PC-9 (cell line): ENCODE measurements around the gene ZNF3. TPM values are rescaled to one million over a fixed set of nuclear protein-coding genes. Genes with fewer than 3 reads are reported as not detected.

Source experiments
- BruUV-seq: library from RNA; stranded (reverse); fragments of 400-500 nt; replicated peaks from 2 replicates; lab custom pipeline; 2021; lab: Mats Ljungman, UMichigan
- CTCF ChIA-PET: fragments of 300-600 bp; sonication (Branson Sonifier 250); formaldehyde crosslinking; loops from one replicate; lab custom pipeline; 2022; ENCODE audit warnings: antibody characterized with exemption; lab: Charles Lee
- POLR2A ChIA-PET: fragments of 300-600 bp; sonication (Branson Sonifier 250); formaldehyde crosslinking; loops from one replicate; lab custom pipeline; 2022; ENCODE audit warnings: antibody characterized with exemption; ENCODE audit not compliant: unreplicated experiment; lab: Charles Lee
- DNase-seq, 2 experiments: peaks; one replicate each; pipeline versions ENCODE4 v3.0.0 to v3.0.0-alpha.2; 2015 to 2022; ENCODE audit warnings: mixed read lengths in 1 of 2
- H2AFZ ChIP-seq: fragments of 200-600 bp; sonication (generic); 2 replicates; pipeline ENCODE4 v1.8.1; 2017; ENCODE audit warnings: antibody characterized with exemption
- H3F3A ChIP-seq: fragments of 200-600 bp; sonication (generic); 2 replicates; pipeline ENCODE4 v1.8.1; 2017; ENCODE audit warnings: antibody characterized with exemption, mild to moderate bottlenecking, low read depth; ENCODE audit not compliant: insufficient read depth
- H3K27ac ChIP-seq: fragments of 200-600 bp; sonication (generic); 2 replicates; pipeline ENCODE4 v1.6.1; 2016; ENCODE audit warnings: mixed run types
- H3K27me3 ChIP-seq: fragments of 200-600 bp; sonication (generic); 2 replicates; pipeline ENCODE4 v1.6.1; 2016; ENCODE audit warnings: low read depth, mixed run types; ENCODE audit not compliant: insufficient read depth
- H3K36me3 ChIP-seq: fragments of 200-600 bp; sonication (generic); 2 replicates; pipeline ENCODE4 v1.6.1; 2016; ENCODE audit warnings: low read depth, mixed run types
- H3K4me1 ChIP-seq: fragments of 200-600 bp; sonication (generic); replicated peaks from 2 replicates; pipeline ENCODE4 v1.6.1; 2016; ENCODE audit warnings: mixed run types; ENCODE audit not compliant: insufficient read depth
- H3K4me2 ChIP-seq: fragments of 200-600 bp; sonication (generic); 2 replicates; pipeline ENCODE4 v1.6.1; 2017; ENCODE audit warnings: mixed run types
- H3K4me3 ChIP-seq: fragments of 200-600 bp; sonication (generic); 2 replicates; pipeline ENCODE4 v1.6.1; 2016; ENCODE audit warnings: mixed run types
- H3K79me2 ChIP-seq: fragments of 200-600 bp; sonication (generic); 2 replicates; pipeline ENCODE4 v1.6.1; 2017; ENCODE audit warnings: low read depth, mixed run types
- H3K9me2 ChIP-seq: fragments of 200-600 bp; sonication (generic); 2 replicates; pipeline ENCODE4 v1.8.1; 2017; ENCODE audit warnings: mild to moderate bottlenecking; ENCODE audit not compliant: insufficient read depth
- H3K9me3 ChIP-seq: fragments of 200-600 bp; sonication (generic); 2 replicates; pipeline ENCODE4 v1.8.1; 2016; ENCODE audit warnings: low read depth; ENCODE audit not compliant: insufficient read depth
- H4K20me1 ChIP-seq: fragments of 200-600 bp; sonication (generic); 2 replicates; pipeline ENCODE4 v1.8.1; 2017; ENCODE audit not compliant: insufficient read depth
- CTCF ChIP-seq: fragments of 200-600 bp; sonication (generic); conservative IDR thresholded peaks from 2 replicates; pipeline ENCODE4 v1.6.1; 2017; ENCODE audit warnings: mixed run types, antibody characterized with exemption, mild to moderate bottlenecking, moderate library complexity
- EZH2 ChIP-seq: fragments of 200-600 bp; sonication (generic); IDR thresholded peaks from 2 replicates; pipeline ENCODE4 v1.8.0; 2017; ENCODE audit warnings: antibody characterized with exemption, low read depth
- intact Hi-C: fragments of 100-400 bp; cut with micrococcal nuclease; formaldehyde crosslinking; loops from one replicate; pipeline ENCODE4 v1.10.0; 2022; ENCODE audit not compliant: unreplicated experiment
- total RNA-seq: library from RNA; stranded (reverse); gene quantifications from 2 replicates; pipeline ENCODE4 v1.2.3, GENCODE V29; 2021

Gene ZNF3
- total RNA-seq, 1 experiment from 2014 or later = 39.0 TPM

GRCh38 chr7:100038326-100038725 is 43.2 kb downstream of the ZNF3 start:
- no peak for DNase-seq
- Histone ChIP-seq H3K27me3 (no peaks in the 10 kb centered on the region), H2AFZ (no peak overlapping the region), H3K4me3 (no peak overlapping the region), H3K9me2 (no peaks in the 10 kb centered on the region), H3K79me2 (no peaks in the 10 kb centered on the region), H4K20me1 (no peaks in the 10 kb centered on the region; the same call in 1 of the 2 replicates), H3K36me3 (peaks cover 33% of the 10 kb centered on the region), H3K27ac (no peak overlapping the region), H3F3A (peaks cover 10% of the 10 kb centered on the region; the same call in 1 of the 2 replicates), H3K4me1 (peaks cover 12% of the 10 kb centered on the region; the same call in 1 of the 2 replicates), H3K9me3 (no peaks in the 10 kb centered on the region), H3K4me2 (no peak overlapping the region)
- TF ChIP-seq CTCF = no peak
- no peak for TF ChIP-seq EZH2
- no TSS peak for BruUV-seq
- ChIA-PET POLR2A (no interaction called here), CTCF (interaction anchor here (0.5 kb wide), 1 partner anchor 86 kb away, joined by 4 read pairs; no protein-coding TSS in a partner anchor)
- intact Hi-C loops = no loop called here

- TF ChIP-seq EZH2 (no peak), CTCF (no peak)
- Histone ChIP-seq H3K79me2 (no peaks in the 10 kb centered on the region), H3K4me2 (no peak overlapping the region), H3K27ac (no peak overlapping the region), H3K27me3 (no peaks in the 10 kb centered on the region), H3K9me3 (no peaks in the 10 kb centered on the region), H3F3A (peaks cover 5% of the 10 kb centered on the region; the same call in 1 of the 2 replicates), H4K20me1 (no peaks in the 10 kb centered on the region; the same call in 1 of the 2 replicates), H2AFZ (no peak overlapping the region), H3K4me3 (no peak overlapping the region), H3K36me3 (peaks cover 51% of the 10 kb centered on the region), H3K4me1 (peaks cover 1% of the 10 kb centered on the region; the same call in 1 of the 2 replicates), H3K9me2 (no peaks in the 10 kb centered on the region)
- intact Hi-C loops = no loop called here
- POLR2A ChIA-PET = no interaction called here
- DNase-seq = no peak
- BruUV-seq = no TSS peak
- CTCF ChIA-PET = no interaction called here
Observed at GRCh38 chr7:100035876-100036275, 45.6 kb downstream of the ZNF3 start.

- no peaks in the 10 kb centered on the region for H3K27me3 ChIP-seq
- no peaks in the 10 kb centered on the region; the same call in 1 of the 2 replicates for H3F3A ChIP-seq
- H2AFZ ChIP-seq = no peak overlapping the region
- intact Hi-C loops = no loop called here
- H3K9me2 ChIP-seq = no peaks in the 10 kb centered on the region
- CTCF ChIA-PET = no interaction called here
- H3K4me1 ChIP-seq = no peaks in the 10 kb centered on the region
- TF ChIP-seq EZH2 (no peak), CTCF (no peak)
- no peak overlapping the region for H3K4me3 ChIP-seq
- no peaks in the 10 kb centered on the region for H3K79me2 ChIP-seq
- H3K36me3 ChIP-seq = peaks cover 51% of the 10 kb centered on the region
- BruUV-seq = no TSS peak
- no peak for DNase-seq
- H3K9me3 ChIP-seq = no peaks in the 10 kb centered on the region
- H4K20me1 ChIP-seq = no peaks in the 10 kb centered on the region; the same call in 1 of the 2 replicates
- no peak overlapping the region for H3K4me2 ChIP-seq
- no peak overlapping the region for H3K27ac ChIP-seq
- POLR2A ChIA-PET = no interaction called here
Observed at GRCh38 chr7:100034871-100035510, 46.5 kb downstream of the ZNF3 start.
